ENCODE measurements around the gene ALOX5. TPM values are rescaled to one million over a fixed set of nuclear protein-coding genes. Genes with fewer than 3 reads are reported as not detected.
"Not testable (repeated sequence)": the region's sequence is repeated elsewhere in the genome, so short reads cannot be mapped to it uniquely, and the experiment has no call there.

Gene ALOX5
- total RNA-seq, 1 donor from 2014 or later = not detected

DNA sequence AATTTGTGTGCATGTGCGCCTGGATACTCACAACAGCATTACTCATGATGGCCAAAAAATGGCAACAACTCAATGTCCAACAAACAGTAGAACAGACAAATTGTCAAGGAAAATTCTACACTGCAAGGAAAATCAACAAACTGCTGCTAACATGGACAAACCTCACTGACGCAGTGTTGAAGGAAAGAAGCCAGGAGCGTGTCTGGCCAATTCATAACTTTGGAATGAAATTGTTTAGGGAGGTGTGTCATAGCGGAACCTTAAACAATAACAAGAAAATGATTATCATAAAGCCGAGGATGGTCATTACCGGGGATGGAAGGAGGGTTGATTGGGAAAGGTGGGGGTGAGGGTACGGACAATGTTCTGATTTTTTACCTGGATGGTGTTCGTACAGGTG, 29.1 kb downstream of the ALOX5 start:
- no peak for DNase-seq (ENCODE audit: extremely low read depth, low read depth, low spot score)

DNA sequence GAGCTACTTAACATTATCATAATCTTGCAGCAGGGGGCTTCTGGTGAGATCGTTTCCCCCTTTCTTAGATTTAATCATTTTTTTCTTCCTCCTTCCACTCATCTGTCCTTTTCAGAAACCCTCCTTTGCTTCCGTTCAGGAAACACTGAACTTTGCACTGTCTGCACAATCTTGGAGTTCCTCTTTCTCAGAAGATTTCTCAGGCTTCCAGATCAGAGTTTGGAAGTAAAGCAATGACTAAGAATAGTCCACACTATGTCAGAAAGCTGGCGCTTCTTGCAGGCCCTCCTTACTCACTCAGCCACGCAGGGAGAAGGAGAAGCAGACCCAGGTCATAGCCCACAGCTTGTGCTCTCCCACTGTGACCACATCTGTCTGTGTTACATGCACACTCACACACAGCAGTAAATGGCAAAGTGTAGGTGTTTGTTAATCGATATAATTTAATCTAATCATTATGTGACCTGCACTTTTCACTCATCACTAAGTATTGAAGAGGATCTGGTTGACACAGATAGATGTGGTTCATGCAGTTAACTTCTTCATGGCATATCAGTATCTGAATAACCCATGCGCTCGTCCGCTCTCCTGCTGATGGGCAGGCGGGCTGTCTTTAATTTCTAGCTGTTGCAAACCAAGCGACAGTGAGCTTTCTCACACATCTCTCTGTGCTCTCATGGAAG, 30.2 kb downstream of the ALOX5 start:
- no peak for DNase-seq (ENCODE audit: extremely low read depth, low read depth, low spot score)

DNA sequence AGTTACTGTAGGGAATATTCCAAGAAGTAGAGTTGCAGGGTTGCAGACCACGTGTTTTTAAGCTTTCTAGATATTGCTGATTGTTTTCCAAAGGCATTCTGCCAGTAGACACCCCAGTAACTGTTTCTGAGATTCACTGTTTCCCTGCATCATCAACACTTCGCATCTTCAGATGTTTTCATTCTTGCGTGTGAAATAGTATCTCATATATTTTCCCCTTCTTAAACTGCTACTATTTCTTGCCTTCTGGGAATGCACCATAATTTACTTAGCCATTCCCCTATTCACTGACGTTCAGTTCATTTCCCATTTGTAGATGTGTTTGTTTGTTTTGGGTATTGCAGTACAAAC, 30.7 kb downstream of the ALOX5 start:
- DNase-seq (ENCODE audit: extremely low read depth, low read depth, low spot score) = no peak

DNA sequence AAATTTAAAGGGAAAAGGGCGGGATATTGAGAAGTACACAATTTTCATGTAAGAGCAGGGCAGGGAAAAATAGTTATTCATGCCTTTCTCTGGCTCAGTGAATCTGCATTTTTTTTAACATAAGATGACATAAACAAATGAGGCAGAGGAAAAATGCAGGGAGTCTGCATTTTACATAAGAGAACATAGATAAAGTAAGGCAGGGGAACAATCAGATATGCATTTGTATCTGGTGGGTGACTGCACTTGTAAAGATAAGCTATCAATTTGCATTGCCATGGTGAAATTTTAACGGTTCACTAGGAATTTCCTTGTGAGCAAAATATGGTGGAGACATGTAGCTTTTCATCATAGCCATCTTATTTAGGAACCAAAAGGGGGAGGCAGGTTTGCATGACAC, 33.5 kb downstream of the ALOX5 start:
- no peak for DNase-seq (ENCODE audit: extremely low read depth, low read depth, low spot score)

DNA sequence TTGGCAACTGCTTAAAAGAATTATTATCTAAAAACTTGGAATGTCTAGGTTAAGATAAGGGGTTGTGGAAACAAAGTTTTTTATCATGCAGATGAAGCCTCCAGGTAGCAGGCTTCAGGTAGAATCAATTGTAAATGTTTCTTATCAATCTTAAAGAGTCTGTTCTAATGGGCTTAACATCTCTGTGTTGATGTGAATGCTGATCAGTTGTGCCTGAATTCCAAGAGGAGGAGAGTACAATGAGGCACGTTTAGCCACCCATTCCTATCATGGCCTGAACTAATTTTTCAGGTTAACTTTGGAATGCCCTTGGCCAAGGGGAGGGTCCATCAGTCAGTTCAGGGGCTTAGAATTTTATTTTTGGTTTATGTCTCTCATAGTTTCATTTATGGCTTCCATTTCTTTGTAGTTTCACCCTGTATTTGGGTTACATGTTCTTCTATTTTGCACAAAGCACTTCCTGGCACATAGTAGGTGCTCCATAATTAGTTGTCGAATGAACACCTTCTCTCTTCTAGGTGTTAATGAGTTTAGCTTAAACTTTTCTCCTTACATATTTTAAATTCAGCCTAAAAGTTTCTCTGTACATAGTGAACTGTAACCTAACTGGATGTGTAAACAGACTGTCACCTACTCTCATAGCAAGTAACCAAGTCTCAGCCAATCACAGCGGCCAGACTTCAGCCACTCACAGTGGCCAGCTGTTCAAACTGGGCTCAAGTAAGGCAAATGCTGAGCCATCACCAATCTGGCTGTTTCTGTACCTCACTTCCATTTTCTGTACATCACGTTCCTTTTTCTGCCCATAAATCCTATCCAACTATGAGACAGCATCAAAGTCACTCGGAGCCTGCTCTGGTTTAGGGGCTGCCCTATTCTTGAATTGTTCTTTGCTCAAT, 34.7 kb downstream of the ALOX5 start:
- no peak for DNase-seq (ENCODE audit: extremely low read depth, low read depth, low spot score)

DNA sequence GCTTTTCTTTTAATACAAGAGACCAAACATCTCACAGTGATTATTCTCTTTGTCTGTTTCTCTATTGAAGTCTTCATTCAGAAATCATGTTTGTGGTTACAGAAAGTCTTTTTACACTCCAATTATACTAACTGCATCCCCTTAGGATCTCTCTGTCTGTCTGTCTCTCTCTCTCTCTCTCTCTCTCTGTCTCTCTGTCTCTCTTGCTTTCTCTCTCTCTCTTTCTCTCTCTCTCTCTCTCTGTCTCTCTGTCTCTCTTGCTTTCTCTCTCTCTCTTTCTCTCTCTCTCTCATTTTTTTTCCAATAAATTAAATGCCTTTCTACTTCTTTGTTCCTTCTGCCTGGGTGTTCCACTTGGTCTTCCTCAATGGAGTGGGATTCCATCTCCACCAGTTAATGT, 35.3 kb downstream of the ALOX5 start:
- not testable (repeated sequence) for DNase-seq (ENCODE audit: extremely low read depth, low read depth, low spot score)

DNA sequence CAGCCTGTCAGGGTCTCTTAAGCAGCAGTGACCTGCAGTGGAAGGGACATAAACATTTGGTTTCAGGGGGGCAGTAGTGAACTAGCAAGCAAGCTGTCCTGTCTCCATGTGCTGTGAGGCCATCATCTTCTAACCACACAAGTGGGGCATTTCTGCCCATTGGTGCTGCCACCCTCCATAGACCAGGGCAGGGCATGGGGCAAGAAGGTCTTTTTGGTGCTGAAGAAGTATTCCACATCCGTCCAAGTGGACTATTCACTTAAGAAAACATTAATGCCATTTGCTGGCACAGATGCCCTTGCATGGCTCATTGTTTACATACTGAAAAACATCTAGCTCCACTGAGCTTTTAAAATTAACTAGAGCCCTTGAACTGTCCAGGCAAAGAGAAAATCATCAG, 35.8 kb downstream of the ALOX5 start:
- no peak for DNase-seq (ENCODE audit: extremely low read depth, low read depth, low spot score)

DNA sequence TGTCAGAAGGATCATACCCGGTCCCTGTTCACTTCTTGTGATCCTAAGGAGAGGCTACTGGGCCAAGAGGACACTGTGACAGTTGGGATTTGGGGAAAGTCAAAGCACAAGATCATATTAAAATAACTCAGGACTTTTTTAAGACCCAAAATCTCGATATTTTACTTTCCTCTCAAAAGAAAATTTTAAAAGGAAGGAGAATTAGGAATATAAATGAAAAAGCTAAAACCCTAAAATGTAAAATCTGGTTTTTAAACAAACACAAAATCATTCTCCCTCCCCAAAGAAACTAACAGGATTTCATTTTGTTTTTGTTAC, 36.4 kb downstream of the ALOX5 start:
- DNase-seq (ENCODE audit: extremely low read depth, low read depth, low spot score) = no peak

DNA sequence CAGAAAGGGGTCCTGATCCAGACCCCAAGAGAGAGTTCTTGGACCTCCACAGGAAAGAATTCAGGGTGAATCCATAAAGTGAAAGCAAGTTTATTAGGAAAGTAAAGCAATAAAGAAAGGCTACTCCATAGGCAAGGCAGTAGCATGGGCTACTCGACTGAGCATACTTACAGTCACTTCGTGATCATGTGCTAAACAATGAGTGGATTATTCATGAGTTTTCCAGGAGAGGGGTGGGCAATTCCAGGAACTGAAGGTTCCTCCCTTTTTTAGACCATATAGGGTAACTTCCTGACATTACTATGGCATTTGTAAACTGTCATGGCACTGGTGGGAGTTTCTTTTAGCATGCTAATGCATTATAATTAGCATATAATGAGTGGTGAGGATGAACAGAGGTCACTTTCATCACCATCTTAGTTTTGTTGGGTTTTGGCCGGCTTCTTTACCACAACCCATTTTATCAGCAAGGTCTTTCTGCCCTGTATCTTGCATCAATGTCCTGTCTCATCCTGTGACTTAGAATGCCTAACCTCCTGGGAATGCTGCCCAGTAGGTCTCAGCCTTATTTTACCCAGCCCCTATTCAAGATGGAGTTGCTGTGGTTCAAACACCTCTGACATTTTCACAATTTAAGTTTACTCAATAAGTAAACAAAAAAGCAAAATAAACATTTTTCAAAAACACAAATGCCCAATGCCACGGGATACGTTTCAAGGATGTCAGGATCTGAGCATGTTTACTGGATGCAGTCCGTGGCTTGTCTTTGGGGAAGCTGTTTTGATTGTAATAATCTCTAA, 37.0 kb downstream of the ALOX5 start:
- no peak for DNase-seq (ENCODE audit: extremely low read depth, low read depth, low spot score)

DNA sequence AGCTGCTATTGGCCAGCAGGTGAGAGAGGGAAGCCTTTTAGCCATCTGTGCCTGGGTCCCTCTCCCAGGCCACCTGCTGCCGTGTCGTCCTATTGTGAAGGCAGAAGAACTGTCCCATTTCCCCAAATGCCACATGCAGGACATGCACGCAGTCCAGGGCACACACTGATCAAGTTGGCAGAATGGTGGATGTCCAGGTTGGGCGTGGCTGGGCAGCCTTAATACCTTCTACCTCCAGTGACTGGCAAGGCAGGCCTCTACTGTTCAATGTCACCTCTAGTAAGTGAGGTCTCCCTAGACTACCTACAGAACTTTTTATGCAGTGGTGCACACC, 37.6 kb downstream of the ALOX5 start:
- DNase-seq (ENCODE audit: extremely low read depth, low read depth, low spot score) = no peak

DNA sequence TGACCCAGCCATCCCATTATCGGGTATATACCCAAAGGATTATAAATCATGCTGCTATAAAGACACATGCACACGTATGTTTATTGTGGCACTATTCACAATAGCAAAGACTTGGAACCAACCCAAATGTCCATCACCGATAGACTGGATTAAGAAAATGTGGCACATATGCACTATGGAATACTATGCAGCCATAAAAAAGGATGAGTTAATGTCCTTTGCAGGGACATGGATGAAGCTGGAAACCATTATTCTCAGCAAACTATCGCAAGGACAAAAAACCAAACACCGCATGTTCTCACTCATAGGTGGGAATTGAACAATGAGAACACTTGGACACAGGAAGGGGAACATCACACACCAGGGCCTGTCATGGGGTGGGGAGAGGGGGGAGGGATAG, 41.0 kb downstream of the ALOX5 start:
- DNase-seq (ENCODE audit: extremely low read depth, low read depth, low spot score) = not testable (repeated sequence)

DNA sequence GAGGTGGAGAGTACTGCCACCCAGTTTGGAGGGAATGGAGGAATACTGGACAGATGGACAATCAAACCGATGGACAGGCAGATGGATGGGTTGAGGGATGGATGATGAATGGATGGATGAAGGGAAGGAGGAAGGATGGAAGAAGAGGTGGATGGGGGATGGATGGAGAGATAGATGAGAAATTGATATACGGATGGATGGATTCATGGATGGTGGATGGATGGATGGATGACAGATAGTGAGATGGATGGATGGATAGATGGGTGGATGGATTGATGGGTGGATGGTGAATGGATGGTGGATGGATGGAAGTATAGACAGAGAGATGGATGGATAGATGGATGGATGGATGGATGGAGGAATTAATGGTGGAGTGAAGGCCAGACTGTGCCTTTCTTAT, 42.6 kb downstream of the ALOX5 start:
- no peak for DNase-seq (ENCODE audit: extremely low read depth, low read depth, low spot score)

DNA sequence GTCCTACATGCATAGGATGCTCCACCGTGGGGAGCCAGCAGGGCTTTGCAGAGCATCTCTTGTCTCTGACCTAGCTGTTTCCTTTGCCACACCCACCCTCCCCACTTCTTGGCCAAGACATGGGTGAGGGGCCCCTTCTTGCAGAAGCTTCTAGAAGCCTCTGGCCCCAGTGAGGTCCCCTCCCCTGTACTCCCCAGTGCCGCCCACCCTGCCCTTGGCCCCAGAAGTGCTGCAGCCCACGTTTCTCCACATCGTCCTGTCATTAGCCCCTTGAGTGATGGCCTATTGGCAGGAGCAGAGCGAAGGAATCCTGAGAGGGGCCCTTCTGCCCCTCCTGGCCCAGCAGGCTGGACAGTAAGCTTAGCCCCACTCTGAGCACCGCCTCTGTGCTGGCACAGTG, 43.7 kb downstream of the ALOX5 start:
- DNase-seq (ENCODE audit: extremely low read depth, low read depth, low spot score) = no peak

DNA sequence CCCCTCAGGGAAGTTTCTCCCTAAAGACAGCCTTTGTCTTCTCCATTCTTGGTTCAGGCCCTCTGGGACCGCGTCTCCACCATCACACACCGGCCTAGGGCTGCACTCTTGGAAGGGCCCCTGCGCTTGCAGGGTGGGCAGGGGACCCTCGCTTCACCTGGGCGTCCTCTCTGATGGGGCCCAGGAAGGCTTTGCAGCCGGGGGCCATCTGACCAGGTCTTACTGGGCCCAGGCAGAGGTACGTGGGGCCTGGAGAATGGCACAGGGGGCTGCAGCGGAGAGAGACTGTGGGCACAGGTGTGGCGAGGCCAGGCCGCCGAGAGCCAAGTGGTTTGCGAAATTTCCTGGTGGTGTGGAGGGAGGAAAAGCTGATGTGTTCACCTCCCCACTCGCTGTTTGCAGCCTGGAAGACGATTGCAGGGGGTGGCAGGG, 44.4 kb downstream of the ALOX5 start:
- DNase-seq (ENCODE audit: extremely low read depth, low read depth, low spot score) = no peak

DNA sequence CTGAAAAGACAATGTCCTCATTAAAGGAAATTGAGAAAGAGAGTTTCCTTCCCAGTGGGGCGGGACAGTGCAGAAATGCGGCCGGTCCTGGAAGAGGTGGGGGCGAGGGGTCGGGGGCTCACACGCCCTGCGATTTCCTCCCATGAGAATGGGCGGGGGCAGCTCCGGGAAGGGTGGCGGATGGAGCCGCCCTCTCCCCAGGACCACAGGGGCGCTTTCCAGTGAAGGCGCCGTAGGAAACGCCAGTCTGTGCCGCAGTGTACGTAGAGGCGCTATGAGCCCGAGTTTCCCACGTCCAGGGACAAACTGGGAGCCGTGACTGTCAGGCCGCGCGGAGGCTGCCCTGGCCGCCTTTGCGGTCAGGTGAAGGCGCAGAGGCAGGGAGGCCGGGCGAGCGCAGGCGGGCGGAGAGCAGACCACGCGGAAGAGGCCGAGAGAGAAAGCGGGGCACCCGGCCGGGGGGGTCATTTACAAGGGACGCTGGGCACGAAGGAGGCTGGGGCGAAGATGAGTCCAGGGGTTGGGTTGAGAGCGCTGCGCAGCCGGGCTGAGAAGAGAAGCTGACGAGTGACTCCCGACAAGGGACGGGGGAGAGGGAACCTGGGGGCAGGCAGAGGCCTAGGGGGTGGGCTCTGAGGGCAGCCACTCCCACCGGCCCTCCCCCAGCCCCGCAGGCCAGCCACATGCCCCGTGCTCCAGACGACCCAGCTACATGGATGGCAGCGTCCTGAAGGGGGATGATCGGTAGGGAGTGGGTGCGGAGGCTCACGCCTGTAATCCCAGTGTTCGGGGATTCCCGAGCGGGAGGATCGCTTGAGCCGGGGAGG, 45.0 kb downstream of the ALOX5 start:
- DNase-seq (ENCODE audit: extremely low read depth, low read depth, low spot score) = no peak

DNA sequence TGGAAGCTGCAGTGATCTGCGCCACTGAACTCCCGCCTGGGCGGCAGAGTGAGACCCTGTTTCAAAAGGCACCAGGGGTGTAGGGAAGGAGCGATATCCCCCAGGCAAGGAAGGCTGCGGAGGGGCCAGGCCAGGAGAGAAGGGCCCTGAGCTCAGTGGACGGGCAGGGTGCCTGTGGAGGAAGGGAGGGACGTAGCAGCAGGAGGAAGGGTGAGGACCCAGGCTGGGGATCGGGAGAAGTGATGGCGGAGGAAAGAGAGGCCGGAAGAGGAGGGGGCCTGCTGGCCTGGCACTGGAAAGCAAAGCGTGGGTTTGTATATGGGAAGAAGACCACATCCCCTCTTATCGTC, 45.6 kb downstream of the ALOX5 start:
- no peak for DNase-seq (ENCODE audit: extremely low read depth, low read depth, low spot score)

DNA sequence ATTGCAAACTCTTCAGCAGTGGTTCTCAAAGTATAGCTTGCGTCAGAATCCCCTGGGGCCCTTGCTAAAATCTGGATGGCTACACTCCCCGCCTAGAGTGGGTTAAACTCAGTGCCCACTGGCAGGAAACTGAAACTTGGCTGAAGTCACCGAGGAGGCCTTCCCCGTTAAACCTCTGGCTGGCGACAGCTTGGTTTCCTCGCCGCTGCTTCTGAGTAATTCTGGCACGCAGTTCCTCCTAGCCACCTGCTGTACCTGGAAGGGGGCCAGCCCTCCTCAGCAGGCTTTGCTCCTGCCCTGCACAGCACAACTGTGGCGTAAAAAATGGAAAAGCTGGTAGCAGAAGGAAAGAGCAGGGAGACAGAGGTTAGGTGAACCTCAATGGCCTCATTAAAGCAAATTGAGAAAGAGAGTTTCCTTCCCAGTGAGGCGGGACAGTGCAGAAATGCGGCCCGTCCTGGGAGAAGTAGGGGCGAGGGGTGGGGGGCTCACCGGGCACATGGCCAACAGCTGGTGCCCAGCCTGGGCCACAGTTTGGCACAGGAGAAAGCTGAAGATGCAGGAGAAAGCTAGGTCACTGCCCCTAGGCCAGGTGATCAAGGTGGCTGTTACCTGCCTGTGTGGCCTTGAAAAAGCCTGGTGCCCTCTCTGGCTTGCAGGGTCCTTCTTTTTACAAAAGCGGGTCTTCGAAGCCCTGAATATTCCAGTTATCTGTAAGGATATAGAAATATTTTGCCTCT, 46.6 kb downstream of the ALOX5 start:
- DNase-seq (ENCODE audit: extremely low read depth, low read depth, low spot score) = peak; percentile 18

DNA sequence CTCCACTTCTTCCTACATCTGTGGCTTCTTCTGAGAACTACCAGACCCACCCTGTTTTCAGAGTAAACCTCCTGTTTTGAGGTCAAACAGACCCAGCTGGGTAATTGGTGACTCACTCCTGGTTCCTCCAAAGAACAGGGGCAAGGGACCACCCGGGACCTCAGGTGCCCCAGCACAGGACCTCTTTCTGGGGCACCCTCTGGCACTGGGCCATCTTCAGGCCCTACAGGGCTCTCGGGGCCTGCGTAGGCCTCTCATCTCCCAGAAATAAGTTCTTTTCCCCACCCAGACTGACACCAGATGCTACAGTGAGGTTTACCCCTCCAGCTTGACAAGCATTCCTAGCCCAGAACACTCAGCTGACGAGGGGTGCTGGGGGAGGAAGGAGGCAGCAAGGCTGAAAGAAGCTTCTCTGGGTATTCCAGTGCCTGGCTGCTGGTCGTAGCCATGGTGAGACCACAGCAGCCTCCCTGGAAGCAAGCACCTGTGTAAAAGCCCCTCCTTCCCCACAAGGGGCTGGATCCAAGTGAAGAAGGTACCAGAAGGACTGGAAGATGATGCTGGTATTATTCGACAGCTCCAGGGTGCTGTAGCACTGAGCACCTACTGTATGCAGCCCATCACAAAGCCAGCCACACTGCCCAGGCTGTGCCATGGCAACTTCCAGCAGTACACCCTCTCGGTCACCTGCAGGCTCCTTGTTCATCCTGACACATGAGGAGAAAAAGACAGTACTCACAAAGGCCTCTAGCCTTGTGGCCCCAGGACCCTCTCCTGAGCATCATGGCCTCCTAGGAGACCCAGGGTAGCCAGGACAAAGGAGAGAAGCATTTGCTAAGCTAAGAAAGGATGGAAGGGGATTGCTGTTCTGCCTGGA, 47.4 kb downstream of the ALOX5 start:
- no peak for DNase-seq (ENCODE audit: extremely low read depth, low read depth, low spot score)

DNA sequence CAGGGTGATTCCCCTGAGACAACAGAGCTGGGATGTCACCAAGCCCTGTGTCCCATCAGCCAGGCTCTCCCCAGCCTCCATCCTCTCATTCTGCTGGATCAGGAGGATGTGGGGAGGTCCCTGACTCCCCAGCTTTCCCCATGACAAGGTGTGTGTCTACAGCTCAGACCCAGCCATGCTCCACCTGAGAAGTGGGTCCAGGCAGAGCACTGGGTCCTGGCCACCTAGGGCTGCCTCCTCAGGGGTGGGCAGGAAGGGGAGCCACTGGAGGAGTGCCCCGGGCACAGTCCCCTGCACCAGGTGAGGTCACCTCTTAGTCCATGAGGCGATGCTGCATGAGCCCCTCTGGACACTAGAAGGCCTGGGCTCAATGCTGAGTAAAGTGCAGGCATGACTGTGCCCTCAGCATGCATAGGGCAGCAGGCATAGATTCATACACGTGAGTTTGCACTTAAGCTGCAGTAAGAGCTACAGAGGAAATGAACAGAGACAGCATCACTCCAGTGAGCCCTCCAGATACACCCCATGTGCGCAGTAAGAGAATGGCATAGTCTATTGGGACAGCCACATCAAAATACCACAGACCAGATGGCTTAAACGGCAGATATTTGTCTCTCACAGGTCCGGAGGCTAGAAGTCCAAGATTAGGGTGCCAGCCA, 48.3 kb downstream of the ALOX5 start:
- no peak for DNase-seq (ENCODE audit: extremely low read depth, low read depth, low spot score)

Measured in glomerular endothelial cell (primary cell).